Measurements from ENCODE around the gene IVD. TPM values are rescaled to one million over a fixed set of nuclear protein-coding genes. Genes with fewer than 3 reads are reported as not detected.
A peak's percentile ranks its signal among the peaks of the same experiment; 100 is the strongest.

Gene IVD
- polyA plus RNA-seq, 1 donor from 2014 or later = 28.6 TPM

- Histone ChIP-seq H3K4me2 (ENCODE audit: low read length) (peak within 1 kb of the TSS; percentile 69), H3K27ac (ENCODE audit: low read length) (no peak within 1 kb of the TSS), H3K9ac (ENCODE audit: low read length) (peak within 1 kb of the TSS; percentile 77), H3K9me3 (ENCODE audit: low read length) (no peaks in the 10 kb centered on the region), H3K27me3 (ENCODE audit: insufficient read depth, low read depth, low read length) (no peaks in the 10 kb centered on the region), H3K79me2 (replicated peaks; ENCODE audit: insufficient read depth, low read length) (peaks cover 15% of the 10 kb centered on the region), H2AFZ (ENCODE audit: low read depth, low read length) (peak within 1 kb of the TSS; percentile 93), H3K9me2 (ENCODE audit: insufficient read depth, low read length) (no peaks in the 10 kb centered on the region), H3F3A (ENCODE audit: insufficient read depth, low read length, poor library complexity, severe bottlenecking) (no peaks in the 10 kb centered on the region), H3K36me3 (ENCODE audit: insufficient read depth, low read length) (no peaks in the 10 kb centered on the region), H4K20me1 (ENCODE audit: insufficient read depth) (no peaks in the 10 kb centered on the region), H3K4me3 (ENCODE audit: low read length) (peak within 1 kb of the TSS; percentile 88)
- TF ChIP-seq MXI1 (conservative IDR thresholded peaks at IDR 0.05; ENCODE audit: poor library complexity, severe bottlenecking) (peak; percentile 84), REST (IDR thresholded peaks at IDR 0.05; ENCODE audit: borderline replicate concordance) (peak; percentile 66), EP300 (conservative IDR thresholded peaks at IDR 0.05; ENCODE audit: poor library complexity, severe bottlenecking) (no peak), RAD21 (conservative IDR thresholded peaks at IDR 0.05) (peak; percentile 39), SMC3 (conservative IDR thresholded peaks at IDR 0.05; ENCODE audit: poor library complexity) (peak; percentile 56), POLR2AphosphoS5 (IDR thresholded peaks at IDR 0.05) (peak; percentile 85), CTCF (IDR thresholded peaks at IDR 0.05; ENCODE audit: poor library complexity, severe bottlenecking) (peak; percentile 16), TAF1 (IDR thresholded peaks at IDR 0.05; ENCODE audit: low read depth) (peak; percentile 42), EZH2 (IDR thresholded peaks at IDR 0.05; ENCODE audit: borderline replicate concordance, insufficient read depth, low read length, poor library complexity, severe bottlenecking) (no peak)
Measured at GRCh38 chr15:40382580-40383456, 22.8 kb upstream of the IVD start, which contains the start of gene KNSTRN. Gene KNSTRN (plus strand): TSS chr15:40382721. CDS start chr15:40382836, 115 bp downstream.

GRCh38 chr15:40386480-40386879, 19.1 kb upstream of the IVD start:
- Histone ChIP-seq H3K27ac (ENCODE audit: low read length) (no peak overlapping the region), H3K79me2 (replicated peaks; ENCODE audit: insufficient read depth, low read length) (peaks cover 15% of the 10 kb centered on the region), H3K36me3 (ENCODE audit: insufficient read depth, low read length) (no peaks in the 10 kb centered on the region), H3K9ac (ENCODE audit: low read length) (no peak overlapping the region), H3K9me3 (ENCODE audit: low read length) (no peaks in the 10 kb centered on the region), H2AFZ (ENCODE audit: low read depth, low read length) (no peak overlapping the region), H3K9me2 (ENCODE audit: insufficient read depth, low read length) (no peaks in the 10 kb centered on the region), H4K20me1 (ENCODE audit: insufficient read depth) (no peaks in the 10 kb centered on the region), H3K4me2 (ENCODE audit: low read length) (no peak overlapping the region), H3K27me3 (ENCODE audit: insufficient read depth, low read depth, low read length) (no peaks in the 10 kb centered on the region), H3F3A (ENCODE audit: insufficient read depth, low read length, poor library complexity, severe bottlenecking) (no peaks in the 10 kb centered on the region), H3K4me3 (ENCODE audit: low read length) (no peak overlapping the region)
- TF ChIP-seq EP300 (conservative IDR thresholded peaks at IDR 0.05; ENCODE audit: poor library complexity, severe bottlenecking) = no peak
- TF ChIP-seq TAF1 (IDR thresholded peaks at IDR 0.05; ENCODE audit: low read depth) = no peak
- TF ChIP-seq REST (IDR thresholded peaks at IDR 0.05; ENCODE audit: borderline replicate concordance) = no peak
- TF ChIP-seq CTCF (IDR thresholded peaks at IDR 0.05; ENCODE audit: poor library complexity, severe bottlenecking) = no peak
- TF ChIP-seq MXI1 (conservative IDR thresholded peaks at IDR 0.05; ENCODE audit: poor library complexity, severe bottlenecking) = no peak
- TF ChIP-seq EZH2 (IDR thresholded peaks at IDR 0.05; ENCODE audit: borderline replicate concordance, insufficient read depth, low read length, poor library complexity, severe bottlenecking) = no peak
- no peak for TF ChIP-seq SMC3 (conservative IDR thresholded peaks at IDR 0.05; ENCODE audit: poor library complexity)

Data from neural cell (in vitro differentiated cells).